ENCODE results near the gene WSCD1.

WSCD1 gene

GRCh38 chr17:6044261-6044660 lies 25.9 kb upstream of the WSCD1 start:
- no peak for DNase-seq (ENCODE audit: low read depth, low spot score)
- TF ChIP-seq, protein P1, sequence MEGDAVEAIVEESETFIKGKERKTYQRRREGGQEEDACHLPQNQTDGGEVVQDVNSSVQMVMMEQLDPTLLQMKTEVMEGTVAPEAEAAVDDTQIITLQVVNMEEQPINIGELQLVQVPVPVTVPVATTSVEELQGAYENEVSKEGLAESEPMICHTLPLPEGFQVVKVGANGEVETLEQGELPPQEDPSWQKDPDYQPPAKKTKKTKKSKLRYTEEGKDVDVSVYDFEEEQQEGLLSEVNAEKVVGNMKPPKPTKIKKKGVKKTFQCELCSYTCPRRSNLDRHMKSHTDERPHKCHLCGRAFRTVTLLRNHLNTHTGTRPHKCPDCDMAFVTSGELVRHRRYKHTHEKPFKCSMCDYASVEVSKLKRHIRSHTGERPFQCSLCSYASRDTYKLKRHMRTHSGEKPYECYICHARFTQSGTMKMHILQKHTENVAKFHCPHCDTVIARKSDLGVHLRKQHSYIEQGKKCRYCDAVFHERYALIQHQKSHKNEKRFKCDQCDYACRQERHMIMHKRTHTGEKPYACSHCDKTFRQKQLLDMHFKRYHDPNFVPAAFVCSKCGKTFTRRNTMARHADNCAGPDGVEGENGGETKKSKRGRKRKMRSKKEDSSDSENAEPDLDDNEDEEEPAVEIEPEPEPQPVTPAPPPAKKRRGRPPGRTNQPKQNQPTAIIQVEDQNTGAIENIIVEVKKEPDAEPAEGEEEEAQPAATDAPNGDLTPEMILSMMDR (IDR thresholded peaks at IDR 0.05; ENCODE audit: insufficient read depth, low read length, missing control alignments): no peak
- no peak overlapping the region for H3K4me3 ChIP-seq (ENCODE audit: low read depth, low read length)
- POLR2A ChIA-PET: no interaction called here
- CTCF ChIA-PET: no interaction called here

DNA sequence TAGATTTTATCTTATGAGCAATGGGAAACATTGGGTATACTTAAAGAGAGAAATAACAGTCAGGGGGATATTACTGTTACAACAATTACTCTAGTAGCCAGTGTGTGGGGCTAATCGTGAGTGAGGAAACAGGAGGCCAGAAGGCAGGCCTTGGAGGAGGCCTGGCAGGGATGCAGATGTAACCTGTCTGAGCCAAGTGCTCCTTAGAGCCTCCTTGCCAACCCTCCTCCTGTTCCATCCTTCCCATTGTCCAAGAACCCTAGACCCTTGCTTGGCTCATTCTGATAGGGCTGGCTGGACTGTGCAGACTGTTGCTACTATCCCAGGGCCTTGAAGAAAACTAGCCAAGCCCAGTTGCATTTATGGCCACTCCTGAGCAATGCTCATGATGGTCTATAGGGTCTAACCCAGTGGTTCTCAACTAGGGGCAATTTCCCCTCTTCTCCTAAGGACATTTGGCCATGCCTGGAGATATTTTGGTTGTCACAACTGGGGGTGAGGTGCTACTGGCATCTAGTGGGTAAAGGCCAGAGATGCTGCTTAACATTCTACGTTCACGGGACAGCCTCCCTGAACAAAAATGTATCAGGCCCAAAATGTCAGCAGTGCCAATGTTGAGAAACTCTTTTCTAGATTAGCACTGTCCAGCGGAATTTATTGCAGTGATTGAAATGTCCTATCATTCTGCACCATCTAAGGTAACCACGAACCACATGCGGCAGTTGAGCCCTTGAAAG lies 24.4 kb upstream of the WSCD1 start:
- TF ChIP-seq, protein P1 (IDR thresholded peaks at IDR 0.05; ENCODE audit: insufficient read depth, low read length, missing control alignments): no peak
- ChIA-PET POLR2A (no interaction called here), CTCF (no interaction called here)
- H3K4me3 ChIP-seq (ENCODE audit: low read depth, low read length): no peak overlapping the region
- DNase-seq (ENCODE audit: low read depth, low spot score): no peak

GRCh38 chr17:6046431-6046830 lies 23.7 kb upstream of the WSCD1 start:
- ChIA-PET CTCF (interaction anchor here (0.9 kb wide), 1 partner anchor 16 kb away, joined by 3 read pairs; no protein-coding TSS in a partner anchor), POLR2A (no interaction called here)
- no peak overlapping the region for H3K4me3 ChIP-seq (ENCODE audit: low read depth, low read length)
- DNase-seq (ENCODE audit: low read depth, low spot score): no peak
- TF ChIP-seq, protein P1 (IDR thresholded peaks at IDR 0.05; ENCODE audit: insufficient read depth, low read length, missing control alignments): no peak

GRCh38 chr17:6046931-6047330 lies 23.2 kb upstream of the WSCD1 start:
- TF ChIP-seq, protein P1 (IDR thresholded peaks at IDR 0.05; ENCODE audit: insufficient read depth, low read length, missing control alignments): no peak
- no peak for DNase-seq (ENCODE audit: low read depth, low spot score)
- H3K4me3 ChIP-seq (ENCODE audit: low read depth, low read length): no peak overlapping the region
- ChIA-PET CTCF (interaction anchor here (0.9 kb wide), 1 partner anchor 17 kb away, joined by 3 read pairs; no protein-coding TSS in a partner anchor), POLR2A (no interaction called here)

DNA sequence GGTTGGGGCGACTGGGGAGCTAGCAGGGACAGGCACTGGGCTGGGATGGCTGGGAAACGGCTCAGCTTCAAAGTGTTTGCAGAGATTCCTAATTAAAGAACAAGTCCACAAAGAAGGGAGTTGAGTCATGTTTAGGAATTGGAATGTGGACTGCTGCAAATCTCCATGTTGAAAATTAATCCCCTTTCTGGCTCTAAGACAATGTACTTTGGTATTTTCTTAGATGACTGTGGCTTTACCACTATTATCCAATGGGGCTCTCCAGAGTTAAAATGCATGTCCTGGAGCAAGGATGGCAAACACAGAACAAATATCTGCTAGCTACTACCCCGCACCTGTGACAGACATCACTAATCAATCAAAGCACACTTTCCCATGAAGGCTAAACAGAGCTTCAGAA lies 22.2 kb upstream of the WSCD1 start:
- POLR2A ChIA-PET: no interaction called here
- peak; percentile 10 for DNase-seq (ENCODE audit: low read depth, low spot score)
- CTCF ChIA-PET: no interaction called here
- TF ChIP-seq, protein P1 (IDR thresholded peaks at IDR 0.05; ENCODE audit: insufficient read depth, low read length, missing control alignments): no peak
- H3K4me3 ChIP-seq (ENCODE audit: low read depth, low read length): no peak overlapping the region

DNA sequence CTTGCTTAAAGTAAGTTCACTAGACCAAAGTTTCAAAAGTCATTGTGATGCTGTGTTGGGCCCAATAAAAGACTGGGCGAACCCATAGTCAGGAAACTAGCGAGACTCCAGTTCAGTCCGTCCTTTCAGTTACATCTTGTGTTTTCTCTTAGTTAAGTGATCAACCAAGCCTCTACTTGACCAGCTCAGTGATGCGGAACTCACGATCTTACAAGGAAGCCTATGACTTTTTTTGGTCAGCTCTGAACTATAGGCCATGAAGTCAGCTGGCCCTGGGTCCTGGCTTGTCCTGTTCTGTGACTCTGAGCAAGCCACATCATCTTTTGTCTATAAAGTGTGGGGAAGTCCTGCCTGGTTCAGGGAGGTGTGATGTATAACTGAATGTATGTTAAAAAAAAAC lies 21.7 kb upstream of the WSCD1 start:
- no peak overlapping the region for H3K4me3 ChIP-seq (ENCODE audit: low read depth, low read length)
- POLR2A ChIA-PET: no interaction called here
- CTCF ChIA-PET: no interaction called here
- TF ChIP-seq, protein P1 (IDR thresholded peaks at IDR 0.05; ENCODE audit: insufficient read depth, low read length, missing control alignments): no peak
- no peak for DNase-seq (ENCODE audit: low read depth, low spot score)

Measured in AG04449 (cell line).